ENCODE measurements around the gene HEATR3.

The HEATR3 gene

DNA sequence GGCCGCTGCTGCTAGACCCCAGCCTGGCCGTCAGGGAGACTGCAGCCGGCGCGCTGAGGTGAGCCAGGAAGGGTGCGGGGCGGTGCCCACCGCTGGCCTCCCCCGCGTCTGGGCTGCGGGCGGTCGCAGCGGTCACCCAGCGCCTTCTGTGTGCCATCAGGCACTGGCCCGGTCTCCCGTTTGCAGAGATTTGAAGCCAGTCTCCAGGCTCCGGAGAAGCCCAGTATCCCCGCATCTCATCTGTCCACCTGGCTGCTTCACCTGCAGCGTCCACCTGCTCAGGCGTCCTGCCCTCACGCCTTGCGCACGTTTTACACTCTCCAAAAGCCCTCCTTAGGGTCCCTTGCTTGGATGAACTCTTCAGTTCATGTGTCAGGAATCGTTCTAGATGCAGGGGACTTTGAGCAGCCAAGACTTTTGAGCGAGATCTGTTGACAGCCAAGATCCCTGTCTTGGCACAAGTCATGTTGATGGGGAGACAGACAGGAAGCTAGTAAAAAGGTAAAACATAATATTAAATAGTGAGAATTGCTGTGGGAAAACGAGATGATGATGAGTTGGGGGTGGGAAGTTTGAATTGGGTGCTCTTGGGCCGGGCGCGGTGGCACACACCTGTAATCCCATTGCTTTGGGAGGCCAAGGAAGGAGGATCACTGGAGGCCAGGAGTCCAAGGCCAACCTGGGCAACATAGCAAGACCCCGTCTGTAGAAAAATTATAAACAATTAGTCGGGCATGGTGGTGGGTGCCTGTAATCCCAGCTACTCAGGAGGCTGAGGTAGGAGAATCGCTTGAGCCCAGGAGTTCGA, 916 bp downstream of the HEATR3 start:
- Histone ChIP-seq H3K4me3 (peak overlapping the region; percentile 95), H3K27ac (peak overlapping the region; percentile 59 to 97)
- TF ChIP-seq, protein P1, sequence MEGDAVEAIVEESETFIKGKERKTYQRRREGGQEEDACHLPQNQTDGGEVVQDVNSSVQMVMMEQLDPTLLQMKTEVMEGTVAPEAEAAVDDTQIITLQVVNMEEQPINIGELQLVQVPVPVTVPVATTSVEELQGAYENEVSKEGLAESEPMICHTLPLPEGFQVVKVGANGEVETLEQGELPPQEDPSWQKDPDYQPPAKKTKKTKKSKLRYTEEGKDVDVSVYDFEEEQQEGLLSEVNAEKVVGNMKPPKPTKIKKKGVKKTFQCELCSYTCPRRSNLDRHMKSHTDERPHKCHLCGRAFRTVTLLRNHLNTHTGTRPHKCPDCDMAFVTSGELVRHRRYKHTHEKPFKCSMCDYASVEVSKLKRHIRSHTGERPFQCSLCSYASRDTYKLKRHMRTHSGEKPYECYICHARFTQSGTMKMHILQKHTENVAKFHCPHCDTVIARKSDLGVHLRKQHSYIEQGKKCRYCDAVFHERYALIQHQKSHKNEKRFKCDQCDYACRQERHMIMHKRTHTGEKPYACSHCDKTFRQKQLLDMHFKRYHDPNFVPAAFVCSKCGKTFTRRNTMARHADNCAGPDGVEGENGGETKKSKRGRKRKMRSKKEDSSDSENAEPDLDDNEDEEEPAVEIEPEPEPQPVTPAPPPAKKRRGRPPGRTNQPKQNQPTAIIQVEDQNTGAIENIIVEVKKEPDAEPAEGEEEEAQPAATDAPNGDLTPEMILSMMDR (IDR thresholded peaks at IDR 0.05), result no peak
- no peak for DNase-seq (ENCODE audit: low spot score)

DNA sequence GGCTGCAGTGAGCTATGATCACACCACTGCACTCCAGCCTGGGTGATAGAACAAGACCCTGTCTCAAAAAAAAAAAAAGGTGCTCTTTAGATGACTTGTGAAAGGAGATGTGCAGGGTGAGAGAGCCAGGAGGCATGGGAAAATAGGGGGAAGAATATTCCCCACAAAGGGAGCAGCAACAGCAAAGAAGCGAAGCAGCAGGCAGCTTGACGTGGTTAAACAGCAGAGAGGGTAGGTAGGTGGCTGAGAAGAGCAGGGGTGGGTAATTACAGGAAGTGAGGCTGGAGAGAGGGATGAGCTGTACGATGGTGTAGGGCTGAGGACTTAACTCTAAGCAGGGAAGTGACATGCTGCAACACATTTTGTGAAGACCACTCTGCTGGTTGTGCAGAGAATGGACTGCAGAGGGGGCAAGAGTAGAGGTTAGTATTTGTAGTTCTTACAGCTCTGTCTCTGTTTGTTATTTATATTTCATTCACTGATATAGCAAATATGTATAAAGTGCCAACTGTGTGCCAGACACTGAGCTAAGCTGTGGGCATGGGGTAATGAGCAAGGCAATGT, 1.6 kb downstream of the HEATR3 start:
- Histone ChIP-seq H3K27ac (no peak overlapping the region), H3K4me3 (peak overlapping the region; percentile 95)
- DNase-seq (ENCODE audit: low spot score), result no peak
- TF ChIP-seq, protein P1 (IDR thresholded peaks at IDR 0.05), result no peak

DNA sequence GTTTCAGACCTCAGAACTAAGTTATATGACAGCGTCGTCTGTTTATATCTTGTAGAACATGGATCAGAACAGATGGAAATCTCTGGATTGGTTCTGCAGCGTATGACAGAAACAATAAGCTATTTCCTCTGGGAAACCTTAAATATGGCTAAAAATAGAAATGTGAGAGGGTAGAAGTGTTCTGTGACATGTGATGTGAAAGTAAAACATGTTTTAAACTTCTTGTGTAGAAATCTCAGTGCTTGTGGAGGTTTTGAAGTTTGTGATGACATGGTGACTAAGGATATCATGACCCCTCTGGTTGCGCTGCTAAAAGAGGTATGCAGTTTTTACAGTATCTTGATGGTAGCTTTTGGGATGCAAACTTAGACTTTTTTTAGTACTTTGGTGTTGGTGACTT, 2.8 kb downstream of the HEATR3 start:
- H3K27ac ChIP-seq, result no peak overlapping the region
- no peak for DNase-seq (ENCODE audit: low spot score)
- no peak overlapping the region for H3K4me3 ChIP-seq
- TF ChIP-seq, protein P1 (IDR thresholded peaks at IDR 0.05), result no peak

DNA sequence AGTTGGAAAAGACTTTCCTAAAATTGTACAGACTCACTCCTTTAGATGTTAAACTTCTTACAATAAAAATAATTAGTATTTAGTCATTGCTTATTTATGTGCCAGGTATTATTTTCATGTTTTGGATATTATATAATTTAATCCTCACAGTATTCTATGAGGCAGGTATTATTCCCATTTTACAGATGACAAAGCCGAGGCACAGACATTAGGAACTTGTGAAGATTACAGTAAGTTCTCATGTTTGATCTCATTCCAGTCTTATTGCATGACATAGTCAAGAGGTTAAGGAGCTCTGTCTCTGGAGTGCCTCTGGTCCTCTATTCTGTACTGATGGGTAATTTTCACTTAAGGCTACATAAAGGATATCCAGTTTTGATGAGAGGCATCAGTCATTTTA, 3.3 kb downstream of the HEATR3 start:
- no peak overlapping the region for H3K4me3 ChIP-seq
- H3K27ac ChIP-seq, result no peak overlapping the region
- TF ChIP-seq, protein P1 (IDR thresholded peaks at IDR 0.05), result no peak
- no peak for DNase-seq (ENCODE audit: low spot score)

DNA sequence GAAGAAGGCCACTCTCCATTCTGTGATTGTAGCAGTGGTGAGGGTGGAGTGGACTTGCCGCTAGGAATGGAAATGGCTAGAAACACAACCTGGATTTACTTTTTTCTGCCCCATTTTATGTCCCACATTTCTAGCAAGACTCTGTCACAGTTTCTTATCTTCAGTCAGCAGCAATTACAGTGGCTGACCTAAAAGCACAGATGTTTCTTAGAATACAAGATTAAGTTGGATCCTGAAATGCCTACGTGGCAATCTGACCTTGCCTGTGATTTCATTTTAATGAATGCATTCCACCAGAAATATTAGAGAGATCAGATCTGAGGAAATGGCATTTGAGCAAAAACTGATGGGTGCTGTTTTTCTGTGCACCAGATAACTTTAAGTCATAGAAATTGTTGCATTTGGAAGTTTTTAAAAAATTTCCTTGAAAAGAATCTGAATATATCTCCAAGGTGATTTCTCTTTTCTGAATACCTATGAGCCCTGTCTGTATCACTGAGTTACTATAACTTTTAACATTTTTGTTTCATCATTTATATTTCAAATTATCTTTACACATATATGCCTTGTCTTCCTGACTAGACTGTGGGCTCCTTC, 5.4 kb downstream of the HEATR3 start:
- no peak for DNase-seq (ENCODE audit: low spot score)
- no peak overlapping the region for H3K27ac ChIP-seq

DNA sequence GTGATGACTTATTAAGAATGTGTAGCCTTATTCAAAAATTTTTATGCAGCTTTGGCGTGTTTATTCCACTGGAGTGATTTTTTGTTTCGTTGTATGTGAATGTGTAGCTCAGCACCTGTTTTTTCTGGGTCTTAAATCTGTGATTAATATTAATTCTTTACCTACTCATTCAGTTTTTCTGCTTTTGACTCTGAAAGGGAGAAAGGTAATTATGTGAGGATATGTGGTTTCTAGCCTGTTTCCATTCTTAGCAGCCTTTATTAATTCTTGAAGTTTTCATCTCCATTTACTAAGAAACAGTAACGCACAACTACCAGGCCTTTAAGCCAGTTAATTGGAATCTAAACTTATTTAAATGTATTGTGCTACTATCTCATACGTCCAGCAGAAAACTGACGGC, 7.0 kb downstream of the HEATR3 start:
- TF ChIP-seq, protein P1 (IDR thresholded peaks at IDR 0.05), result no peak
- H3K4me3 ChIP-seq, result no peak overlapping the region
- H3K27ac ChIP-seq, result no peak overlapping the region
- DNase-seq (ENCODE audit: low spot score), result no peak

More for the DNA sequence above, 5.4 kb downstream of the HEATR3 start:
- H3K4me3 ChIP-seq, result no peak overlapping the region
- TF ChIP-seq, protein P1 (IDR thresholded peaks at IDR 0.05), result no peak

Data from coronary artery (tissue), 2 donors.